ENCODE measurements around the gene DSCAML1. TPM values are rescaled to one million over a fixed set of nuclear protein-coding genes. Genes with fewer than 3 reads are reported as not detected.

Gene DSCAML1
- total and polyA plus RNA-seq, 2 of the 8 experiments (the other 6 are each of a cell fraction or from before 2014, with no cell fraction given) = 0.19 to 0.24 TPM

DNA sequence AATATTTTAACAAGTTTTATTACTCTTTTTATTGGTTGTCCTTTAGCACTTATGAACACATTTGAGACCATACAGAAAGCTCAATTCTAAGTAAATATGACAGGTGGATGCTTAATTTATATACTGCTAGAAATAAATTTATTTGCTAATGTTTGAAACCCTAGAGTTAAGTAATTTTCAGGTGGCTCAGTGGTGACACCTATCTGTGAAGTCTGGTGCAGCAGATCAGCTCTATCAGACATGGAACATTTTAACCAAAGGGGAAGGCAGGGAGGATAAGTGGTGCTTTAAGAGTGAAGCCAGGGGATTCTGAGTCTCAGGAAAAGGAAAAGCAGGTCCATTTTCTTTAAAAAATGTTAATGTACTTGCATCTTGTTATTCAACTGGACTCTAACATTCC, 175.8 kb downstream of the DSCAML1 start (continued):
- no peak for TF ChIP-seq NRF1 (IDR thresholded peaks at IDR 0.05; ENCODE audit: low read depth, low read length)

All from H1 (cell line).